Vagina (tissue), 2 donors: ENCODE measurements around the gene RAB17. TPM values are rescaled to one million over a fixed set of nuclear protein-coding genes. Genes with fewer than 3 reads are reported as not detected.

Experiments used
- DNase-seq, 2 donors: peaks; one replicate each; pipeline ENCODE4 v3.0.0-alpha.2; 2017; ENCODE audit errors: extremely low spot score in 2 of 2
- H3K27ac ChIP-seq: fragments of 200-600 bp; sonication (generic); one replicate; pipeline ENCODE4 v1.5.1; 2019
- H3K27me3 ChIP-seq: fragments of 200-600 bp; sonication (generic); one replicate; pipeline ENCODE4 v1.5.1; 2019
- H3K36me3 ChIP-seq, 2 donors: fragments of 200-600 bp; sonication (generic); one replicate each; pipeline ENCODE4 v1.5.1; 2017 to 2019
- H3K4me1 ChIP-seq: fragments of 200-600 bp; sonication (generic); one replicate; pipeline ENCODE4 v1.5.1; 2019
- H3K4me3 ChIP-seq, 2 donors: fragments of 200-600 bp; sonication (generic); 1 replicate in 1 of 2; 2 replicates in 1 of 2; pipeline ENCODE4 v1.5.1; 2016 to 2019
- H3K9me3 ChIP-seq: fragments of 200-600 bp; sonication (generic); one replicate; pipeline ENCODE4 v1.5.1; 2019
- POLR2A ChIP-seq, 2 donors: fragments of 450-650 bp; IDR thresholded peaks; one replicate each; pipeline ENCODE4 v1.6.1; 2017; ENCODE audit warnings: antibody characterized with exemption in 2 of 2, mild to moderate bottlenecking in 2 of 2, moderate library complexity in 2 of 2
- POLR2AphosphoS5 ChIP-seq, 2 donors: sonication (generic); formaldehyde crosslinking; IDR thresholded peaks; one replicate each; pipeline ENCODE4 v1.9.0; 2017; ENCODE audit warnings: antibody characterized with exemption in 2 of 2, mild to moderate bottlenecking in 2 of 2, low read depth in 1 of 2; ENCODE audit not compliant: insufficient read depth in 1 of 2
- intact Hi-C: fragments of 100-400 bp; cut with DNase I; formaldehyde crosslinking; loops from one replicate; pipeline ENCODE4 v1.15.1; 2023
- total RNA-seq: library from RNA; depleted of rRNA; stranded (reverse); fragments of >200 nt; gene quantifications from one replicate; pipeline ENCODE4 v1.2.3, GENCODE V29; 2016
- TF ChIP-seq, protein P1 (sequence below), 3 experiments: fragments of 450-650 bp in 2 of 3; fragments of 200-600 bp in 1 of 3; sonication (generic) in 1 of 3; IDR thresholded peaks; one replicate each; pipeline ENCODE4 v1.5.1; 2017 to 2019; ENCODE audit warnings: antibody characterized with exemption in 3 of 3, mild to moderate bottlenecking in 2 of 3, moderate library complexity in 2 of 3

The RAB17 gene
- total RNA-seq, 1 donor from 2014 or later = not detected

DNA sequence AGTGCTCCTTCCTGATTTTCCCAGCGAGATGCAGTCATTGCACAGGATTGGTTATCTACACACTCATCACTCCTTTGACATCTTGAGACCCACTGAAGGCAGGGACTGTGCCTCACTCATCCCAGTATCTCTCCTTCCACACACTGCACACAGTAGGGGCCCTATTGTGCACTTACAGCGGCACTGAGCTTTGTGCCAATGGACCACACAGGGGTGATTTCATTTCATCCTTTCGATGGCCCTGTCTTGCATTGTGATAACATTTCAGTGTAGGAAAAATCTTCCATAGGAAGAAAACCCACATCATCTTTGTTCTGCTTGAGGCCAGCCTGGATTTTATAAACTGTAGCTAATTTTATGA lies 25.8 kb upstream of the RAB17 start:
- DNase-seq = no peak
- no peaks in the 10 kb centered on the region for H3K9me3 ChIP-seq
- intact Hi-C loops = no loop called here
- no peaks in the 10 kb centered on the region for H3K27me3 ChIP-seq
- peaks cover 37% of the 10 kb centered on the region for H3K4me1 ChIP-seq
- H3K36me3 ChIP-seq = no peaks in the 10 kb centered on the region
- no peak for TF ChIP-seq POLR2A (IDR thresholded peaks at IDR 0.05)
- TF ChIP-seq POLR2AphosphoS5 (IDR thresholded peaks at IDR 0.05; ENCODE audit: insufficient read depth in 1 of 2, low read depth in 1 of 2) = no peak
- TF ChIP-seq, protein P1, sequence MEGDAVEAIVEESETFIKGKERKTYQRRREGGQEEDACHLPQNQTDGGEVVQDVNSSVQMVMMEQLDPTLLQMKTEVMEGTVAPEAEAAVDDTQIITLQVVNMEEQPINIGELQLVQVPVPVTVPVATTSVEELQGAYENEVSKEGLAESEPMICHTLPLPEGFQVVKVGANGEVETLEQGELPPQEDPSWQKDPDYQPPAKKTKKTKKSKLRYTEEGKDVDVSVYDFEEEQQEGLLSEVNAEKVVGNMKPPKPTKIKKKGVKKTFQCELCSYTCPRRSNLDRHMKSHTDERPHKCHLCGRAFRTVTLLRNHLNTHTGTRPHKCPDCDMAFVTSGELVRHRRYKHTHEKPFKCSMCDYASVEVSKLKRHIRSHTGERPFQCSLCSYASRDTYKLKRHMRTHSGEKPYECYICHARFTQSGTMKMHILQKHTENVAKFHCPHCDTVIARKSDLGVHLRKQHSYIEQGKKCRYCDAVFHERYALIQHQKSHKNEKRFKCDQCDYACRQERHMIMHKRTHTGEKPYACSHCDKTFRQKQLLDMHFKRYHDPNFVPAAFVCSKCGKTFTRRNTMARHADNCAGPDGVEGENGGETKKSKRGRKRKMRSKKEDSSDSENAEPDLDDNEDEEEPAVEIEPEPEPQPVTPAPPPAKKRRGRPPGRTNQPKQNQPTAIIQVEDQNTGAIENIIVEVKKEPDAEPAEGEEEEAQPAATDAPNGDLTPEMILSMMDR (IDR thresholded peaks at IDR 0.05) = no peak
- H3K27ac ChIP-seq = peak overlapping the region; percentile 77
- H3K4me3 ChIP-seq = no peak overlapping the region

DNA sequence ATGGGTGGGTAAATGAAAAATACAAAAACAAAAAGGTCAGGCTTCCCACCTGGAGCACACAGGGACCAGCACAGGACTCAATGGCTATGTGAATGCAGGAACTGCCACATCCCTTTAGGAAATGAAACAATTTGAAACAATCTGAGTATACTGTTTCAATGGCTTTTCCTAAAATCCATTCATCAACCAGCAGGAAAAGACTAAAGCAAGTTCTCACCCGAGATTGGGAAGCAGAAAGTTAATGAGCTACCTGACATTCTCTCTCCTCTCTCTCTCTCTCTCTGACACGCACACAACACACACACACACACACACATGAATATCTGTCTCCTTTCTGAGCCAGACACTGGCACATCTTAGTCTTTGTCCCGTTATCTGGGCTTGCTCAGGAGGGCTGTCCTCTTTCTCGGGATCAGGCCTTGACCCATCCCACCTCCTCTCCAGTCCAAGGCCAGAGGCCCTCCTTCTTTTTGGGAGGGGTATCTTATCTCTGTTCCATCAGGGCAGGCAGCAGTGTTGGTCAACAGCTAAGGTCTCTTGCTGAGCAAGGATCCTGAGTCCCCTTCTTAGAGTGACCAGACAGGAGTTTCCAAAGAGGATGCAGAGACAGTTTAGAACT lies 25.2 kb upstream of the RAB17 start:
- peak overlapping the region; percentile 77 for H3K27ac ChIP-seq
- H3K9me3 ChIP-seq = no peaks in the 10 kb centered on the region
- no peaks in the 10 kb centered on the region for H3K27me3 ChIP-seq
- TF ChIP-seq POLR2A (IDR thresholded peaks at IDR 0.05) (no peak), POLR2AphosphoS5 (IDR thresholded peaks at IDR 0.05; ENCODE audit: insufficient read depth in 1 of 2, low read depth in 1 of 2) (no peak)
- TF ChIP-seq, protein P1 (IDR thresholded peaks at IDR 0.05) = no peak
- DNase-seq = no peak
- no peaks in the 10 kb centered on the region for H3K36me3 ChIP-seq
- H3K4me1 ChIP-seq = peaks cover 37% of the 10 kb centered on the region
- H3K4me3 ChIP-seq = no peak overlapping the region
- intact Hi-C loops = no loop called here

DNA sequence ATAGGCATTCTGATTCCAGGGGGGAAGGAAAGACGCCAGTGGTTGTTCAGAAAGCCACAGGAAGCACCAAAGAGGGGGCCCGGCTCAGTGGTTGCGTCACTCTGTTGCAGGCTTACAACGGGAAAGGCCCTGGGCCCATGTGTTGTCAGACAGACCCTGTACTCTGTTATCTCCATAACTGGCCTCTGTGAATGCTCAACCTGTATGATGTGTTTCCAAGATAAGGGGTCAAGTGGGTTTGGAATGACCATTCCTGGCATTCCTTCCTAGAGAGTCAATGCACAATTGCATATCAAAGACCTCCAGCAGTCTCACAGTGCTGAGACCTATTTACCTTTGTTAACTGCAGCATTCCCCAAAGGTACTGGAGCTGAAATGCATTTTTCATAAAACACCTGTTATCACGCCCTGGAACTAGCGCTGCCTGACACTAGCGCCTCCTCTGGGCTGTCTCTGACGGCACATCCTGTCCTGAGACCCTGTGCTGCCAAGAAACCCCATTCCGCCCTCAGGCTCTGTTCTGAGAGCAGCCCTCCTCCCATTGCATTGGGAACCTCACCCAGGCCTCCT lies 23.7 kb upstream of the RAB17 start:
- TF ChIP-seq POLR2A (IDR thresholded peaks at IDR 0.05) = no peak
- TF ChIP-seq, protein P1 (IDR thresholded peaks at IDR 0.05) = no peak
- TF ChIP-seq POLR2AphosphoS5 (IDR thresholded peaks at IDR 0.05; ENCODE audit: insufficient read depth in 1 of 2, low read depth in 1 of 2) = no peak
- H3K36me3 ChIP-seq = no peaks in the 10 kb centered on the region
- peaks cover 37% of the 10 kb centered on the region for H3K4me1 ChIP-seq
- H3K27me3 ChIP-seq = no peaks in the 10 kb centered on the region
- no peak overlapping the region for H3K4me3 ChIP-seq
- no peaks in the 10 kb centered on the region for H3K9me3 ChIP-seq
- no peak for DNase-seq
- intact Hi-C loops = no loop called here
- no peak overlapping the region for H3K27ac ChIP-seq

DNA sequence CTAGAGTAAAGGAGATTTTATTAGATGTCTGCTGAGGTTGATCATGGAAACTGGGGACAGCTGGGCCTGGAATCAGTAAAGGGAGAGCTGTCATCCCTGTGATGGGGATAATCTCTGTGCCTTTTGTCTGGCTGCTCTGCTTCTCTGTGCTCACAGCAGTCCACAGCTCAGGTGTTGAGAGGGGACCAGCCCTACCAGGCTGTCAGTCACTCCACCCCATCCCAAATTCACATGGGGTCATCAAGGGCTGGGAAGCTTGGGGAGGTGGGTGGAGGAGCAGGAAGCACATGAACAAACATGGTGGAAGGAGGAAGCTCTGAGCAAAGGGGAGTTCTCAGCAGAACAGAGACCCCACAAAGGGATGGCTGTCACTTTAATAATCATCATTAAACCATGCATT lies 23.1 kb upstream of the RAB17 start:
- Histone ChIP-seq H3K27ac (no peak overlapping the region), H3K27me3 (no peaks in the 10 kb centered on the region), H3K36me3 (no peaks in the 10 kb centered on the region), H3K4me3 (no peak overlapping the region), H3K9me3 (no peaks in the 10 kb centered on the region), H3K4me1 (peaks cover 37% of the 10 kb centered on the region)
- no peak for DNase-seq
- intact Hi-C loops = no loop called here
- TF ChIP-seq POLR2AphosphoS5 (IDR thresholded peaks at IDR 0.05; ENCODE audit: insufficient read depth in 1 of 2, low read depth in 1 of 2) (no peak), POLR2A (IDR thresholded peaks at IDR 0.05) (no peak)
- TF ChIP-seq, protein P1 (IDR thresholded peaks at IDR 0.05) = no peak
